GF-D8 (cell line): ENCODE measurements around the gene SYPL1.

Experiments used
- DNase-seq: peaks from one replicate; lab custom pipeline; 2025; lab: John Stamatoyannopoulos, UW

Gene SYPL1

GRCh38 chr7:106121189-106121810, 9.2 kb upstream of the SYPL1 start:
- no peak for DNase-seq

GRCh38 chr7:106120500-106120899, 8.4 kb upstream of the SYPL1 start:
- DNase-seq, result no peak

GRCh38 chr7:106119719-106120118, 7.6 kb upstream of the SYPL1 start:
- no peak for DNase-seq

- DNase-seq, result no peak
Measured at GRCh38 chr7:106117786-106118544, 5.9 kb upstream of the SYPL1 start.

- DNase-seq, result no peak
Measured at GRCh38 chr7:106116161-106116704, 4.1 kb upstream of the SYPL1 start.

- DNase-seq, result no peak
Measured at GRCh38 chr7:106114716-106115383, 2.7 kb upstream of the SYPL1 start.

- DNase-seq, result no peak
Measured at GRCh38 chr7:106112972-106113421, 885 bp upstream of the SYPL1 start.

GRCh38 chr7:106111655-106112117, 426 bp downstream of the SYPL1 start:
- DNase-seq, result peak; percentile 72

- DNase-seq, result no peak
Measured at GRCh38 chr7:106110885-106111654, 1.0 kb downstream of the SYPL1 start.

- peak; percentile 33 for DNase-seq
Measured at GRCh38 chr7:106110238-106110560, 1.9 kb downstream of the SYPL1 start.

GRCh38 chr7:106109521-106110237, 2.4 kb downstream of the SYPL1 start:
- DNase-seq, result no peak

GRCh38 chr7:106108991-106109390, 3.1 kb downstream of the SYPL1 start:
- no peak for DNase-seq

- DNase-seq, result no peak
Measured at GRCh38 chr7:106104721-106105260, 7.3 kb downstream of the SYPL1 start.

GRCh38 chr7:106102387-106102966, 9.6 kb downstream of the SYPL1 start:
- DNase-seq, result no peak

- DNase-seq, result no peak
Measured at GRCh38 chr7:106101726-106102125, 10.4 kb downstream of the SYPL1 start.

- DNase-seq, result no peak
Measured at GRCh38 chr7:106100863-106101629, 11.1 kb downstream of the SYPL1 start.

GRCh38 chr7:106099539-106099938, 12.6 kb downstream of the SYPL1 start:
- DNase-seq, result no peak

GRCh38 chr7:106098889-106099288, 13.2 kb downstream of the SYPL1 start:
- DNase-seq, result no peak

- no peak for DNase-seq
Measured at GRCh38 chr7:106095634-106096033, 16.5 kb downstream of the SYPL1 start.

GRCh38 chr7:106094780-106095179, 17.3 kb downstream of the SYPL1 start:
- no peak for DNase-seq
